TTC549 (cell line): ENCODE data around the gene PXK.

Source experiments
- FAIRE-seq: peaks from 2 replicates; lab custom pipeline; 2012; peaks lifted over from hg19 to GRCh38; lab: Jason Lieb, UNC

Gene PXK

DNA sequence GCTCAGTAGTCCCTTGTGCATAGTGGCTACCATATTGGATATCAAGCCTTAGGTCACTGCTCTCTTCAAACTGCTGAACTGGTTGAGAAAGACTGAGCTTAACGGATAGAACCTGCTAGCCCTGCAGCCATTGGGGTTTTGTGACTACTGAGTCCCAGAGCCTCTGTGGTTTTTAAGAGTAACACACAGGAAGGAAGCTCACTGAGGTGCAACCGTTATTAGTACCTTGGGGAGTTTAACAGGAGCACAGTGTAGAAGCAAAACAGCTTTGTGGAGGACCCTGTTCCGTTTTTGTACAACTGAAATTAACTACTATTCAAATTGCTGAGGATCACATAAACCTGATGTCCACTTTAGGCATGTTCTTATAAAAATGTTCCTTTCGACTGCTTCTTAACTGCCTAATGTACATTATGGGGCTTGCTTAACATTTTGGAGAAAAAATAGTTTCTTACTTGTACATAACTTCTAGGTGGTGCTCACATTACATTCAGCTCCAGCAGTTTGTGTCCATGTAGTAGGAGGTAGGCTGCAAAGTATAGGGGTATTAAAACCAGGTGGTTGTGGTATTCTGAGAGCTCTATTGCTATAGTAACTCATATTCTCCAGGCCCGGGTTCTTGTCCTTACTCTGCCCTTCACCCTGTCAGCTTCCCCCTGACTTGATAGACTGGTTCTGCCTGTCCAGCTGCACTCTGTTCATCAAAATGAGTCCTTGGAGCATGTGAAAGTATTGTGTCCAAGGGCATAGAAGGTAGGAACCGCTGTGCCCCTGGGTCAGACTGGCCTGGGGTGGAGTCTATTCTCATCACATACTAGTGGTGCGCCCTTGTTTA, 17.3 kb downstream of the PXK start:
- FAIRE-seq, result no peak

DNA sequence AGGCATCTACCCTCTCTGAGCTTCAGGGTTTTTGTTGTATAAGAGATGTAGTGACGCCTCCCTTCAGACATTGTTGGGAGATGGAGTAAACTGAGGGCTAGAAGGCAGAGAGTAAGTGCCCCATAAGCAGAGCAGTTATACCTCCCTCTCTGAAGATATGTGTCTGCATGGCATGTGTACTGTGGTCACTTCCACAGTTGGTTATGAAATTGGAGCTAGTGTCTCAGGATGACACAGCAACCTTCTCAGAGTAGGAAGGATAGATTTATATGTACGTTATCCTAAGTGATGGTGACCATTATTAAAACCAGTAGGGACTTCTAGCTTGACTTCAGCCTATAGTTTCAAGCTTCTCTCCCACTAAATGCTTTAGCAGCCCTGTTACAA, 17.9 kb downstream of the PXK start:
- no peak for FAIRE-seq

DNA sequence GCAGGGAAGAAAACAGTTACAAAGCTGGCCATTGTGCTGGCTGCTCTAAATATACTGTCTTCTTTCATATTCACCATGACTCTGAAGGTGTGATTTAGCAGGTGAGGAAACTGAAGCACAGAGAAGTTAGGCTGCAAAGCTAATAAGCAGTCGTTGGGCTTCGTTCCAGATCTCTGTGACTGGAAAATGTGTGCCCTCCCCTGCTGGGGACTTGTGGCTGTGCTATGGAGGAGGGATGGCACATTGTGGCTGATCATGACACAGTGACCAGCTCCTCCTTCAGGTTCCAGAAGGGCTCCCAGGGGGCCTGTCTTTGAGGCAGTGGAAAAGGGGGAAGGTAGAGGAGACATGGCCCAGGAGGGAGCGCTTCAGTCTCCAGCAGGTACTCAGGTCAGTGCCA, 19.2 kb downstream of the PXK start:
- no peak for FAIRE-seq

GRCh38 chr3:58352626-58353025, 19.9 kb downstream of the PXK start:
- no peak for FAIRE-seq

GRCh38 chr3:58353722-58354553, 21.2 kb downstream of the PXK start:
- FAIRE-seq, result no peak

GRCh38 chr3:58355179-58355578, 22.5 kb downstream of the PXK start:
- FAIRE-seq, result no peak

DNA sequence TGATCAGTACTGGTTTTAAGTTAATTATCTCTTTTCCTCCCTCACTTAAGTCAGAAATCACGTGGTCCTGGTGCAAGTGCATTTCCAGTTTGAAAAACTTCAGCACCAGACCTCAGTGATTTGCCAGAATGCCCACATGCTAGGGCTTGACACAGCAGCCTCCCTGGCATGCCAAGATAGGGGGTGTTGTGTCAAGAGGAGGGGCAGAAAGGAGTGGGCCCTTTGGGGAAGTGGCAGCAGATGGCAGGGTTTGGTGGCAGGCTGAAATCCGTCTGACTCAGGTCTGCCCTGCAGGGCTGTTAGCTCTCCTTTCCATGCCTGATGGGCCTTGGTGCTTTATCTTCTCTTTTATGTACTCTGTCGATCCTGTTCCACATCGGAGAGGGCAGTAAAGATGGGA, 23.4 kb downstream of the PXK start:
- no peak for FAIRE-seq

GRCh38 chr3:58357402-58357801, 24.7 kb downstream of the PXK start:
- FAIRE-seq, result no peak

GRCh38 chr3:58358092-58358491, 25.4 kb downstream of the PXK start:
- no peak for FAIRE-seq

DNA sequence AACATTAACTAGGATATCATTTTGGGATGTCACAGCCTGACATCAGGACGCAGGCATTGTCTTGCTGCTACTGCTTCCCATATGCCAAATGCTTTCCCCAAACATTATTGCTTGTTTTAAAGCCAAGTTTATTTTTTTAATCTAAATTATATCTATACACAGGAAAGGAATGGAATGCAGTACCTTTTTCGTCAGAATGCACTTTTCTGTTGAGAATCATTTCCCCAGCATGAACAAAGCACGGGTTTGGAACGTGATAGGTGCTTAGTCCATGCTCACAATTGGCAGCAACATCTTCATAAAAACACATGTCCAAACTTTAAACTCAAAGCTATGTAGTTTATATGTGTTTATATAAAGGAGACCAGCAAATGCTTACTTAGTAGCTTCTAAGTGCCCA, 26.1 kb downstream of the PXK start:
- FAIRE-seq, result no peak

- FAIRE-seq, result no peak
These were observed 26.9 kb downstream of the PXK start for GRCh38 chr3:58359621-58360020.

DNA sequence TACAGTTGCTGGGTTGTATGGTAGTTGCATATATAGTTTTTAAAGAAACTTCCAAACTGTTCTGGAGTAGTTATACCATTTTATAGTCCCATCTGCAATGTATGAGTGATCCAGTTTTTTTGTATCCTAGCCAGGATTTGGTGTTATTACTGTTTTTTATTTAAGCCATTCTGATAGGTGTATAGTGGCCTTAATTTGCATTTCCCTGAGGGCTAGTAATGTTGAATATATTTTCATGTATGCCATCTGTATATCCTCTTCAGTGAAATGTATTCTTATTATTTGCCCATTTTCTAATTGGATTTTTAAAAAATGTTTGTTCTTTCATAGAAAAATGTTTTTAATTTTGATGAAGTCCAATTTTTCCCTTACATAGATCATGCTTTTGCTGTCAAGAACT, 29.2 kb downstream of the PXK start:
- no peak for FAIRE-seq

GRCh38 chr3:58366699-58367098, 34.0 kb downstream of the PXK start:
- no peak for FAIRE-seq

GRCh38 chr3:58369038-58369437, 36.3 kb downstream of the PXK start:
- FAIRE-seq, result no peak

GRCh38 chr3:58369876-58370275, 37.2 kb downstream of the PXK start:
- FAIRE-seq, result no peak

DNA sequence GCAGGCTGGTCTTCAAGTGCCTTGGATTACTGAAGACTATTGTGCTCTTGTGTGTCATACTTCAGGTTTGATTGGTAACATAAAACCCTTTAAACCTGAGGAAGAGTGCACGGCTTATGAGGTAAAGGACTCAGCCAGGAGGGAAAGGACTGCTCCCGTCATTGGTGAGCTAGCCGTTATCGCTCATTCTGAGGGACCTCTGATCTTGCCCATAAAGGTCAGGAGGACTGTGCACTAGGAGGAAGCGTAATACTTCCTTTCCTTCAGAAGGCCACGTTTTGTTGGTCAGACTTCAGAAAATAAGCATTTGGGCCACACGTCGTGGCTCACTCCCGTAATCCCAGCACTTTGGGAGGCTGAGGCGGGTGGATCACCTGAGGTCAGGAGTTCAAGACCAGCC, 37.7 kb downstream of the PXK start:
- FAIRE-seq, result no peak

- no peak for FAIRE-seq
These were observed 39.1 kb downstream of the PXK start for GRCh38 chr3:58371754-58372153.

DNA sequence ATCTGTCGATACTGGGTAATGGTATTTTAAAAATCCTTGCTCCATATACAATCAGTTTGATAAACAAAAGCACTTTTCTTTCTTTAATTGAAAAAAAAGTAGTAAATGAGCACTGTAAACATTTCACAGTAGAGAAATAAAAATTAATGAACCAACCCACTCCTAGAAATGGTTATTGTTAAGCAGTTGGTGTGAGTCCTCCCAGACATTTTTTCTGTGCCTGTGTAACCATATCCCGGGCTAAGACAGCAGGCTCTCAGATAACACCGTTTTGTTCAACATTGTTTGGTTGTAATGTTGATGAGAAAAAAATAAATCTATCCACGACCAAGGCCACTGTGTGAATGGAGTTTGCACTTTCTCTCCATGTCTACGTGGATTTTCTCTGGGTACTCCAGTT, 42.6 kb downstream of the PXK start:
- no peak for FAIRE-seq

GRCh38 chr3:58377168-58377567, 44.5 kb downstream of the PXK start:
- no peak for FAIRE-seq

GRCh38 chr3:58377750-58378149, 45.1 kb downstream of the PXK start:
- FAIRE-seq, result no peak

DNA sequence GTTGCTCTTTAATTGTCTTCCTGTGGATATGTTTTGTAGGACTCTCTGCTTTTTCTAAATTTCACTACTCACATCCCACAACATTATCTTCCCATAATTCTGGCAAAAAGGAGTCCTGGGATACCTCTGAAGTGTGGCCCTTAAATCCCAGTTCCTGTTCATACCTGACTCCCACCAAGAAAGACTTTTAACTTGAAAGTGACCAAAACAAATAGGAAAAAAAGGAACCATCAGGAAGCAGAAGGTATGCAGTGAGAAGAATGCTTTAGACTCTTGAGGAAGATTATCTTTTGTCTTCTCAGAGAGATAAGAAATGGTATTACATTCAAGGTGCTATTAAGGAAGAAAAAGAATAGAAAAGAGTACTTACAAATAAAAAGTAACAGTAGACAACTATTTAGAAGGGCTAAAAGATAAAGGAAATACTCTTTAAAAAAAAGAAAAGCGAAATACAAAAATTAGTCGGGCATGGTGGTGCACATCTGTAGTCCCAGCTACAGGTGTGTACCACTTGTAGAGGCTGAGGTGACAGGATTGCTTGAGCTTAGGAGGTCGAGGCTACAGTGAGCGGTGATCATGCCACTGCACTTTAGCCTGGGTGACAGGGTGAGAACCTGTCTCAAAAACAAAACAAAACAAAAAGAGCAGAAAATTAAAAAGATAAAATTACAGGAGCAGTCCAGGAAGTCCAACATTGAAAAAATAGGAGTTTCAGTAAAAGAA, 46.8 kb downstream of the PXK start:
- FAIRE-seq, result no peak

DNA sequence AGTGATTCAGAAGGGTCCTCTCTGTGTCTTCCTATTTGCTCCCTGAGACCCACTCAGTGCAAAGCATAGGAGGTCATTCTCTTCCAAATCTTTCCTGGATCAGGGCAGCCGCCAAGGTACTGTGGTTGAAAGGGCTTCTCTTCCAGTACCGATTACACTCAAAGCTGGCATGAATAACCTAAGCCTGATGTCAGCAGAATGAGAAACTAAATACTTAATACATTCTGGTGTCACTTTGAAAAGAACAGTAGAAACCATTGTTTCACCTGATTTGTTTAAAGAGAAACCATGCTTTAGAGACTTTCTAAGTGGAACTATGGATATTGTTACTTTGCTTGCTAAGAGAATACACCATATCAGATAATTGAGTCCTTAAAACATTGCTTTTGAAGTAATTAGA, 50.8 kb downstream of the PXK start:
- no peak for FAIRE-seq

- no peak for FAIRE-seq
These were observed 51.2 kb downstream of the PXK start for GRCh38 chr3:58383904-58384303.
